GM12865 (cell line): ENCODE measurements around the gene EHD3.

ENCODE experiments used
- DNase-seq: peaks from one replicate; pipeline ENCODE4 v3.0.0; 2010; ENCODE audit warnings: low read depth
- H3K4me3 ChIP-seq: 2 replicates; pipeline ENCODE4 v1.5.1; 2011; ENCODE audit warnings: mild to moderate bottlenecking, low read depth, low read length, control low read depth
- CTCF ChIP-seq: IDR thresholded peaks from 2 replicates; pipeline ENCODE4 v1.5.1; 2011; ENCODE audit warnings: low read length, control low read depth, low read depth, inconsistent platforms; ENCODE audit not compliant: insufficient read depth; ENCODE audit errors: missing control alignments

The EHD3 gene

GRCh38 chr2:31207790-31208189 is 26.2 kb upstream of the EHD3 start:
- no peak for TF ChIP-seq CTCF
- DNase-seq = peak; percentile 15
- H3K4me3 ChIP-seq = no peak overlapping the region

- H3K4me3 ChIP-seq = no peak overlapping the region
- no peak for TF ChIP-seq CTCF
- DNase-seq = no peak
Measured at GRCh38 chr2:31208240-31208639, 25.7 kb upstream of the EHD3 start.

GRCh38 chr2:31212659-31213600 is 21.0 kb upstream of the EHD3 start:
- no peak overlapping the region for H3K4me3 ChIP-seq
- TF ChIP-seq CTCF = no peak
- DNase-seq = no peak

- TF ChIP-seq CTCF = no peak
- no peak for DNase-seq
- H3K4me3 ChIP-seq = no peak overlapping the region
Measured at GRCh38 chr2:31213601-31214443, 20.1 kb upstream of the EHD3 start.

GRCh38 chr2:31214444-31214915 is 19.5 kb upstream of the EHD3 start:
- no peak for TF ChIP-seq CTCF
- DNase-seq = no peak
- no peak overlapping the region for H3K4me3 ChIP-seq

GRCh38 chr2:31216734-31217133 is 17.2 kb upstream of the EHD3 start:
- peak; percentile 78 for DNase-seq
- no peak overlapping the region for H3K4me3 ChIP-seq
- no peak for TF ChIP-seq CTCF
